ENCODE data around the gene APBB2.

APBB2 gene

GRCh38 chr4:40986375-40986774 lies 228.0 kb downstream of the APBB2 start:
- no peaks in the 10 kb centered on the region for H3K36me3 ChIP-seq
- DNase-seq, result no peak
- no peak for TF ChIP-seq CTCF (IDR thresholded peaks at IDR 0.05; ENCODE audit: low read depth, low read length)
- no peaks in the 10 kb centered on the region for H3K27me3 ChIP-seq (ENCODE audit: insufficient read depth, low read depth, severe bottlenecking)
- no peak overlapping the region for H3K27ac ChIP-seq
- no peak overlapping the region for H3K4me3 ChIP-seq (ENCODE audit: low read depth, low read length)
- H3K9me3 ChIP-seq (ENCODE audit: severe bottlenecking), result no peaks in the 10 kb centered on the region

- H3K36me3 ChIP-seq, result no peaks in the 10 kb centered on the region
- DNase-seq, result no peak
- no peak overlapping the region for H3K4me3 ChIP-seq (ENCODE audit: low read depth, low read length)
- H3K27me3 ChIP-seq (ENCODE audit: insufficient read depth, low read depth, severe bottlenecking), result no peaks in the 10 kb centered on the region
- TF ChIP-seq CTCF (IDR thresholded peaks at IDR 0.05; ENCODE audit: low read depth, low read length), result no peak
- H3K27ac ChIP-seq, result no peak overlapping the region
- H3K9me3 ChIP-seq (ENCODE audit: severe bottlenecking), result no peaks in the 10 kb centered on the region
Measured at GRCh38 chr4:40984051-40984450, 230.3 kb downstream of the APBB2 start.

GRCh38 chr4:40980318-40980883 lies 233.9 kb downstream of the APBB2 start:
- peak; percentile 69 for TF ChIP-seq CTCF (IDR thresholded peaks at IDR 0.05; ENCODE audit: low read depth, low read length)
- H3K4me3 ChIP-seq (ENCODE audit: low read depth, low read length), result no peak overlapping the region
- DNase-seq, result no peak
- no peaks in the 10 kb centered on the region for H3K36me3 ChIP-seq
- H3K27ac ChIP-seq, result no peak overlapping the region
- no peaks in the 10 kb centered on the region for H3K27me3 ChIP-seq (ENCODE audit: insufficient read depth, low read depth, severe bottlenecking)
- no peaks in the 10 kb centered on the region for H3K9me3 ChIP-seq (ENCODE audit: severe bottlenecking)

GRCh38 chr4:40978548-40978947 lies 235.8 kb downstream of the APBB2 start:
- TF ChIP-seq CTCF (IDR thresholded peaks at IDR 0.05; ENCODE audit: low read depth, low read length), result no peak
- no peaks in the 10 kb centered on the region for H3K36me3 ChIP-seq
- no peak for DNase-seq
- H3K27me3 ChIP-seq (ENCODE audit: insufficient read depth, low read depth, severe bottlenecking), result no peaks in the 10 kb centered on the region
- H3K27ac ChIP-seq, result no peak overlapping the region
- no peak overlapping the region for H3K4me3 ChIP-seq (ENCODE audit: low read depth, low read length)
- H3K9me3 ChIP-seq (ENCODE audit: severe bottlenecking), result no peaks in the 10 kb centered on the region

GRCh38 chr4:40976343-40976742 lies 238.0 kb downstream of the APBB2 start:
- peak; percentile 44 for DNase-seq
- H3K27ac ChIP-seq, result no peak overlapping the region

More at GRCh38 chr4:40976343-40976742, 238.0 kb downstream of the APBB2 start:
- no peaks in the 10 kb centered on the region for H3K36me3 ChIP-seq
- no peak overlapping the region for H3K4me3 ChIP-seq (ENCODE audit: low read depth, low read length)
- no peak for TF ChIP-seq CTCF (IDR thresholded peaks at IDR 0.05; ENCODE audit: low read depth, low read length)
- no peaks in the 10 kb centered on the region for H3K27me3 ChIP-seq (ENCODE audit: insufficient read depth, low read depth, severe bottlenecking)
- no peaks in the 10 kb centered on the region for H3K9me3 ChIP-seq (ENCODE audit: severe bottlenecking)

Data from WERI-Rb-1 (cell line).